Esophagus squamous epithelium (tissue), 5 donors: ENCODE measurements around the gene ARHGEF11. TPM values are rescaled to one million over a fixed set of nuclear protein-coding genes. Genes with fewer than 3 reads are reported as not detected.

Experiments
- DNase-seq: peaks from one replicate; lab custom pipeline; 2025; lab: John Stamatoyannopoulos, UW
- H3K27ac ChIP-seq, 4 donors: fragments of 200-600 bp; sonication (generic); one replicate each; pipeline ENCODE4 v1.5.1; 2016 to 2019; ENCODE audit warnings: mild to moderate bottlenecking in 1 of 4
- H3K27me3 ChIP-seq, 4 donors: fragments of 200-600 bp; sonication (generic); 1 replicate in 3 of 4; 2 replicates in 1 of 4; pipeline versions ENCODE4 v1.5.1 to v1.6.0; 2017 to 2021; ENCODE audit warnings: antibody characterized with exemption in 1 of 4
- H3K36me3 ChIP-seq, 3 donors: fragments of 200-600 bp; sonication (generic); one replicate each; pipeline ENCODE4 v1.5.1; 2016 to 2019
- H3K4me1 ChIP-seq, 3 donors: fragments of 200-600 bp; sonication (generic); one replicate each; pipeline ENCODE4 v1.5.1; 2017 to 2019
- H3K4me3 ChIP-seq, 4 donors: fragments of 200-600 bp; sonication (generic); 1 replicate in 3 of 4; 2 replicates in 1 of 4; pipeline ENCODE4 v1.5.1; 2016 to 2019; ENCODE audit warnings: mild to moderate bottlenecking in 2 of 4, moderate library complexity in 1 of 4
- H3K9me3 ChIP-seq, 3 donors: fragments of 200-600 bp; sonication (generic); one replicate each; pipeline ENCODE4 v1.5.1; 2016 to 2019
- POLR2A ChIP-seq, 4 donors: fragments of 450-650 bp; IDR thresholded peaks; one replicate each; pipeline ENCODE4 v1.6.1; 2017; ENCODE audit warnings: antibody characterized with exemption in 4 of 4, mild to moderate bottlenecking in 4 of 4, moderate library complexity in 3 of 4
- WGBS, 2 donors: methylation state at CpG; one replicate each; pipeline ENCODE4 v1.1.5; 2018; 5-methylcytosine and 5-hydroxymethylcytosine counted together
- intact Hi-C: fragments of 100-400 bp; cut with DNase I; formaldehyde crosslinking; loops from one replicate; pipeline ENCODE4 v1.15.0; 2022
- total RNA-seq, 4 donors: library from RNA; depleted of rRNA; stranded (reverse); fragments of >200 nt; gene quantifications; one replicate each; pipeline ENCODE4 v1.1.0, GENCODE V29; 2016
- TF ChIP-seq, protein P1 (sequence below), 6 experiments: fragments of 450-650 bp in 4 of 6; fragments of 200-600 bp in 2 of 6; sonication (generic) in 2 of 6; IDR thresholded peaks; one replicate each; pipeline ENCODE4 v1.5.1; 2016 to 2019; ENCODE audit warnings: antibody characterized with exemption in 6 of 6, mild to moderate bottlenecking in 4 of 6, moderate library complexity in 4 of 6
- donor health status: DM: yes; HTN: yes; CAD: no.

The ARHGEF11 gene
- total RNA-seq, 4 donors from 2014 or later: 15.5 to 24.2 (median 19.4) TPM

DNA sequence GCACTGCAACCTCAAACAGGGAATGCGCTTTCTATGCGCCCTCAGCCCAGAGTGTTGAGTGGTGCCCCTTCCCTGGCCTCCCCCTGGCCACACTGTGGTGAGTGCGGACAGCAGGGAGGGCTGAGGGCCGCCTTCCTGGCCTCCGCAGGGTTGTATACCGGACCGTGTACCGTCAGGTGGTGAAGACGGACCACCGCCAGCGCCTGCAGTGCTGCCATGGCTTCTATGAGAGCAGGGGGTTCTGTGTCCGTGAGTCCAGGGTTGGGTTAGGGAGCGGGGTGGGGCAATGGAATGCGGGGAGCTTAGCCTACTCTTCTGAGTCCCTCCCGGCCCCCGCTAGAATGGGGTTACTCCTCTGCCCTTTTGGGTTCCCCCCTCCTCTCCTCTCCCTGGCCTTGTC, 140.4 kb downstream of the ARHGEF11 start:
- peaks cover 10 to 64% (median 22%) of the 10 kb centered on the region in 3 donors for H3K4me1 ChIP-seq
- DNase-seq: no peak
- H3K36me3 ChIP-seq: peaks cover 0 to 38% (median 3%) of the 10 kb centered on the region in 3 donors
- no peak overlapping the region for H3K4me3 ChIP-seq
- no peaks in the 10 kb centered on the region for H3K9me3 ChIP-seq
- 83 to 100% methylated on average over 4 to 6 of the region's 16 CpGs for WGBS, 2 donors
- H3K27ac ChIP-seq: no peak overlapping the region
- intact Hi-C loops: no loop called here
- TF ChIP-seq, protein P1, sequence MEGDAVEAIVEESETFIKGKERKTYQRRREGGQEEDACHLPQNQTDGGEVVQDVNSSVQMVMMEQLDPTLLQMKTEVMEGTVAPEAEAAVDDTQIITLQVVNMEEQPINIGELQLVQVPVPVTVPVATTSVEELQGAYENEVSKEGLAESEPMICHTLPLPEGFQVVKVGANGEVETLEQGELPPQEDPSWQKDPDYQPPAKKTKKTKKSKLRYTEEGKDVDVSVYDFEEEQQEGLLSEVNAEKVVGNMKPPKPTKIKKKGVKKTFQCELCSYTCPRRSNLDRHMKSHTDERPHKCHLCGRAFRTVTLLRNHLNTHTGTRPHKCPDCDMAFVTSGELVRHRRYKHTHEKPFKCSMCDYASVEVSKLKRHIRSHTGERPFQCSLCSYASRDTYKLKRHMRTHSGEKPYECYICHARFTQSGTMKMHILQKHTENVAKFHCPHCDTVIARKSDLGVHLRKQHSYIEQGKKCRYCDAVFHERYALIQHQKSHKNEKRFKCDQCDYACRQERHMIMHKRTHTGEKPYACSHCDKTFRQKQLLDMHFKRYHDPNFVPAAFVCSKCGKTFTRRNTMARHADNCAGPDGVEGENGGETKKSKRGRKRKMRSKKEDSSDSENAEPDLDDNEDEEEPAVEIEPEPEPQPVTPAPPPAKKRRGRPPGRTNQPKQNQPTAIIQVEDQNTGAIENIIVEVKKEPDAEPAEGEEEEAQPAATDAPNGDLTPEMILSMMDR (IDR thresholded peaks at IDR 0.05): no peak
- no peak for TF ChIP-seq POLR2A (IDR thresholded peaks at IDR 0.05)
- peaks cover 0 to 55% (median 0%) of the 10 kb centered on the region in 4 donors for H3K27me3 ChIP-seq

DNA sequence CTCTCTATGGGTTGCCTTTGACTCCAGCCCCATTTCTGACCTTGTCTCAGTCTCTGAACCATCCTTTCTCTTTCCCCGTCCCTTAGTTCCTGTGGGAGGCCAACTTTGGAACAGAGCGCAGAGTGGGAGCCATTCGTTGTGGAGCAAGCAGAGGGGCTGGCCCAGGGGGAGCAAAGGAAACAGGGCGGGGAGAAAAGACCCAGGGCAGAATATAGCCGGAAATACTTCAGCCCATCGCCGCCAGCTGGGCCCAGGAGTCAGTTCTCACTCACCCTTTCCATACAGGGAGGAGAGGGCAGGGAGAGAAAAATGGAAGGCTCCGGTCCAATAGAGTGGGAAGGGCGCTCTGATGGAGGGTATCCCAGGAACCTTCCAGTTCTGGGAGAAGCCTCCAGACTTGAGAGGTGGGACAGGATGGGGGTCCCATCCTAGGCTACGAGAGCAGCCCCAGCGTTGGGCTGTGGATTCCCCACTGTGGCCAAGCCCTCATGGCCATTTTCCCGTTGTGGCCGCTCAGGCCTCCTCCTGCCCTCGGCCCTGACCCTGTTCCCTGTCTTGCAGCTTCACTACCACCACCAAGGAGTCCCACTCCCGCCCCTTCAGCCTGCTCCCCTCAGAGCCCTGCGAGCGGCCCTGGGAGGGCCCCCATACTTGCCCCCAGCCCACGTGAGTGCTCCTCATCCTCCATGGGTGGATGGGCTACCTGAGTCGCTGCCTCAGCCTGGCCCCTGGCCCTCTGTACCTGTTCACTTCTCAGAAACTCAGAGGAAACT, 141.2 kb downstream of the ARHGEF11 start:
- Histone ChIP-seq H3K9me3 (no peaks in the 10 kb centered on the region), H3K4me3 (no peak overlapping the region), H3K27me3 (peaks cover 0 to 53% (median 0%) of the 10 kb centered on the region in 4 donors), H3K27ac (no peak overlapping the region), H3K4me1 (peaks cover 10 to 68% (median 27%) of the 10 kb centered on the region in 3 donors), H3K36me3 (peaks cover 0 to 30% (median 3%) of the 10 kb centered on the region in 3 donors)
- intact Hi-C loops: no loop called here
- TF ChIP-seq, protein P1 (IDR thresholded peaks at IDR 0.05): no peak
- DNase-seq: no peak
- 75 to 83% methylated on average over 11 to 12 of the region's 19 CpGs for WGBS, 2 donors

DNA sequence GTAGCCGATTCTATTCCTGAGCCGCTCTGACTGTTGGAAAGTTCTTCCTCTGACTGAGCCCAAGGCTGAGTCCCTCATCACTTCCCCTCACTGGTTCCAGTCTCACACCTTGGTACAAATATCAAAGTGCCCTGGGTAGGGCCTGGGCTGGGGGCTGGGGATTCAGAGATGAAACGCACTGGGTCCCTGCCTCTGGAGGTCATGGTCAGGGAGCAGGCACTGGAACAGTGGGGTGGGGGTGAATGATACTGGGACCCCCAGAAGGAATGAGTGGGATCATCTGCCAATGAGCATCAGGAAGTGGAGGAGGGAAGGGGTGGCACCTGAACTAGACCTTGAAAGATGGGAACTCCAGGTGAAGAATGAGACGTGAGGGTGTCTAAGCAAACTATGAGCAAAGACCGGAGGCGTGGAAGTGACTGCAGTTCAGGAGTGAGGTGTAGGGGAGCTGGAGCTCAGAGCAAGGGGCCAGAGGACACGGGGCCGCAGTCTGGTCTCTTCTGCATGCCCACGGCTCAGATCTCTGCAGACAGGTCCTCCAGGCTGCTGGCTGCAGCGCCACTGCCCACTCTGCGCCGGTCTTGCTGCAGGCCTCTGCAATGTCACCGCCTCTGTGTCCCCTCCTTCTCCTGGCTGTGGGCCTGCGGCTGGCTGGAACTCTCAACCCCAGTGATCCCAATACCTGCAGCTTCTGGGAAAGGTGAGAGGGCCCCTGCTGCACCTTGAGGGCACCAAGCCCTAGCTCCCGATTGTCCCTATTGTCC, 142.0 kb downstream of the ARHGEF11 start:
- TF ChIP-seq POLR2A (IDR thresholded peaks at IDR 0.05): no peak
- TF ChIP-seq, protein P1 (IDR thresholded peaks at IDR 0.05): no peak
- intact Hi-C loops: no loop called here
- DNase-seq: no peak
- Histone ChIP-seq H3K4me1 (peaks cover 14 to 71% (median 28%) of the 10 kb centered on the region in 3 donors), H3K4me3 (no peak overlapping the region), H3K27ac (peak overlapping the region in 1 of 4 donors; percentile 28), H3K27me3 (peaks cover 0 to 48% (median 0%) of the 10 kb centered on the region in 4 donors), H3K36me3 (peaks cover 0 to 26% (median 3%) of the 10 kb centered on the region in 3 donors), H3K9me3 (no peaks in the 10 kb centered on the region)
- 71 to 79% methylated on average over 10 of the region's 15 CpGs for WGBS, 2 donors

DNA sequence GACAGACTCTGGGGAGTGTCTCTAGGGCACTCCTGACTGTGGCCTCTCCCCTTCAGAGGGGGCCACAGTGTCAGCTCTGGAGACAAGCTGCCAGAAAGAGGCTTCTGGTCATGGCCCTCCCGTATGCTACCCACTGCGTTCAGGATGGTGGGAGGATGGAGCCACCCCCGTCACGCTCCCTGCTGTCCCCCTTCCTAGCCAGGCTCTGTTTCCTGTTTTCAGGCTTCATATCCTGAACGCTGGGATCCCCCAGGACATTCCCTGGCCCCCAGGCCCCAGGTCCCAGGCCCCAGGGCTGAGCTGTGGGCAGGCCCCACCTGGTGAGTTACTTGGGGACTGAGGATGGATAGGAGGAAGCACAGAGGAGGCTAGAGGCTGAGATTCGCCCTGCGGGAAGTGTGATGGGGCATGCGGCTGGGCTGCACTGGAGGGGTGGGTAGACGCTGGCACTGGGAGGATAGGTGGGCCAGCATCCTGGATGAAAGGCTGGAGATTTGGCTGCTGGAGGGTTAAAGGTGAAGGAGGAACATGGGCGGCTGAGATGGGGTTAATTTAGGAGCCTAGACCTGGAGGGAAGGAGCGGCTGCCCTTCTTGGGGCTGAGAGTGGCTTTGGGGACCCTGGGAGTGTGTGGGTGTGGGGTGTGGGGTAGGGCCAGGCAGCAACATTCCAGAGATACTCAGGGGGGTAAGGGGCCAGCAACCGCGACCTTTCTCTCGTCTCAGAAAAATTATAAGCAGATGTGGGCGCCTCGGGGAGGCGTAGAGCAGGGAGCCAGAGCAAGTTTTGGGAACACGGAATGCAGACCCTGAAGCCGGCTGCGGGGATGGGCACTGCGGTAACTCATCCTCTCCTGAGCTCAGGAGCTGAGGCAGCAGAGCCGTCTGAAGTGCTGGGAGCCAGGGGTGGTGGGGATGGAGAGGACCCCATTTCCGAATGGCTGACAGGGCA, 143.3 kb downstream of the ARHGEF11 start:
- 63 to 68% methylated on average over 14 to 19 of the region's 23 CpGs for WGBS, 2 donors
- H3K9me3 ChIP-seq: no peaks in the 10 kb centered on the region
- H3K27me3 ChIP-seq: peaks cover 0 to 35% (median 0%) of the 10 kb centered on the region in 4 donors
- H3K4me1 ChIP-seq: peaks cover 10 to 71% (median 30%) of the 10 kb centered on the region in 3 donors
- peaks cover 0 to 13% (median 3%) of the 10 kb centered on the region in 3 donors for H3K36me3 ChIP-seq
- peak overlapping the region in 2 of 4 donors; percentile 13 to 44 for H3K27ac ChIP-seq
- H3K4me3 ChIP-seq: no peak overlapping the region
- intact Hi-C loops: no loop called here
- no peak for TF ChIP-seq POLR2A (IDR thresholded peaks at IDR 0.05)
- TF ChIP-seq, protein P1 (IDR thresholded peaks at IDR 0.05): no peak
- DNase-seq: no peak
